ENCODE measurements around the gene CHST15. TPM values are rescaled to one million over a fixed set of nuclear protein-coding genes. Genes with fewer than 3 reads are reported as not detected.

Gene CHST15
- total RNA-seq, 1 experiment from 2014 or later: 2.8 TPM

DNA sequence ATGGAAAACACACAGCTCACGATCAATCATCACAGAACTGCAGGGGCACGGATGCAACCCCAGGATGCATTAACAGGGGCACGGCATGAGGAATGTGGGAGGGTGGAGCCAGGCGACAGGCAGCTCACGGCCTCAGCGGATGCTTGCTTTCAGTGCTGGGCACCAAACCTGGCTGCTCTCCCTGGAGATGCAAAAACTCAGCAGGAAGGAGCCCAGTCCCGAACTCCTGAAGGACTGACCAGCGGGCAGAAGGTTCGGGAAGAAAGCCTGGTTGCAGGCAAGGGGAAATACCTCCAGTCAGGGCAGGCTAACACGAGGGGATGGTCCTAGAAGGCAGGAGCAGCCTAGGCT, 66.8 kb downstream of the CHST15 start:
- Histone ChIP-seq H3K9me3 (replicated peaks) (no peaks in the 10 kb centered on the region), H3K4me1 (peaks cover 9% of the 10 kb centered on the region), H3K4me3 (no peak overlapping the region), H3K27ac (no peak overlapping the region), H3K27me3 (no peaks in the 10 kb centered on the region), H3K36me3 (no peaks in the 10 kb centered on the region)
- no peak for DNase-seq

DNA sequence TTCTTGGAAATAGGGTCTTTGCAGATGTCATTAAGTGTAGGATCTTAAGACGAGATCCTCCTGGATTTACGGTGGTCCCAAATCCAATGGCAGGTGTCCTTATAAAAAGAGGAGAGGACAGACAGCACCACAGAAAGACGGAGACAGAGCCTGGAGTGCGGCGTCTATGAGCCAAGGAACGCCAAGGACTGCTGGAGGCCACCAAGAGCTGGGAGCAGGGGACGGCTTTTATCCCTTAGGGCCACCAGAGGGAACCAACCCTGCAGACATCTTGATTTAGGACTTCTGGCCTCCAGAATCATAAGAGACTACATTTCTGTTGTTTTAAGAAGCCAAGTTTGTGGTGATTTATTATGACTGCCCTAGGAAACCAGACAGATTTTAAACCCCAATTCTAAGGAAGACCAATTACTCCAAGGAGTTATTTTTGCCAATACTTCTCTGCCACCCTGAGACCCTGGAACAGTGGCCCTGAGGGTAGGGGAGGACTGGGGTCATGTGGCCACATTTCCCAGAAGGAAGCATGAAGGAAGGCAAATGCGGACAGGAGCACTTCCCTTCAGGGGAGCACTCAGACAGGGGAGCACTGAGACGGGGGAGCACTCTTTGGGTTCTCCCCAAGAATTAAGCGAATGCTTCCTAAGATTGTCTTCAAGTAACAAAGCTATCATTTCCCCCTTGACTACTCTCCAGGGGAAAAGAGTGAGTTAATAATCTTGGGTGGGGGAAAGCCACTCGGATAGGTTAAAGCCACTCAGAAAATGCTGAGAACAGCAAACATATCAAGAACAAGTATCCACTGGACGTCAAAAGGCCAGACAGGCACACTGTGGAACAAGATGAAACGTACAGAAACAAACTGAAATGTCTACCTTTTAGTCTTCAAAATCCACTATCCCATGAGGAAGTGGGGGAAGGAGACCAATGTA, 67.5 kb downstream of the CHST15 start:
- no peak for DNase-seq
- Histone ChIP-seq H3K27me3 (no peaks in the 10 kb centered on the region), H3K9me3 (replicated peaks) (no peaks in the 10 kb centered on the region), H3K27ac (no peak overlapping the region), H3K36me3 (no peaks in the 10 kb centered on the region), H3K4me3 (no peak overlapping the region), H3K4me1 (peaks cover 10% of the 10 kb centered on the region)

DNA sequence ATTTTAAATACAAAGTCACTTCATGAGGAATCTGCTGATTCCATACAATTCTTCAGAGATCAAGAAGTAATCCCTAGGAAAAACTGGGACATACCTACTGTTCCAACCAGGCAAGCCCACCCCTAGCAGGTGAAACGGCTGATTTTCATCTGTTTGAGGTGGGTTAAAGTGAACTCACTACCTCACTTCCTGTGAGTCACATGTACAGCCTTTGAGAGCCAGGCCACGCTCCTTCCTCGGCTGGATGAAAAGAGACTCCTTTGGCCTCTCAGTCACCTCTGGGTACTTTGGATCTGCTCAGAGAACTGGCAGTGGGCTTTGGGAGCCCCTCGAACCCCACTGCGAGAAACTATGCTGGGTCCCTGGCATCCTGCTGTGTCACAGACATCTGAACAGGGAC, 68.2 kb downstream of the CHST15 start:
- H3K4me3 ChIP-seq: no peak overlapping the region
- DNase-seq: no peak
- no peak overlapping the region for H3K27ac ChIP-seq
- H3K4me1 ChIP-seq: peaks cover 17% of the 10 kb centered on the region
- no peaks in the 10 kb centered on the region for H3K36me3 ChIP-seq
- H3K27me3 ChIP-seq: no peaks in the 10 kb centered on the region
- no peaks in the 10 kb centered on the region for H3K9me3 ChIP-seq (replicated peaks)

DNA sequence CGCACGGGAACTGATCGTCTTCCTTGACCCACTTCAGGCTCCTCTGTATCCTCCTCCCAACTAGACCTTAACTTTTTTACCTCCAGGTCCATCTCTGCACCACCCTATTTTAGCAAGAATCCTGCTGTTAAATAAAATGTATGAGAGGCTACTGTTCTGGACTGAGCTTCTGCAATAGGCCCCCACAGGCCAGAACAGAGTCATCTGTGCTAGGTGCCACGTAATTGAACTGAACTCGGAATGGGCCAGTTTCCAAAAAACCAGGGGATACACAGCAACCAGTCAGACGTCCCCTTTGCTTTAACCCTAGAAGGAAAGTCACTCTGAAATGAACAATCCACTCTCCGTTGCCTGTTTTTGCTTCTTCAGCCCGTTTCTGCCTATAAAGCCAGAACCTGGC, 71.3 kb downstream of the CHST15 start:
- peak overlapping the region; percentile 39 for H3K4me3 ChIP-seq
- no peaks in the 10 kb centered on the region for H3K27me3 ChIP-seq
- H3K4me1 ChIP-seq: peaks cover 19% of the 10 kb centered on the region
- H3K36me3 ChIP-seq: no peaks in the 10 kb centered on the region
- H3K27ac ChIP-seq: peak overlapping the region; percentile 85
- no peaks in the 10 kb centered on the region for H3K9me3 ChIP-seq (replicated peaks)
- DNase-seq: peak; percentile 43 to 72

DNA sequence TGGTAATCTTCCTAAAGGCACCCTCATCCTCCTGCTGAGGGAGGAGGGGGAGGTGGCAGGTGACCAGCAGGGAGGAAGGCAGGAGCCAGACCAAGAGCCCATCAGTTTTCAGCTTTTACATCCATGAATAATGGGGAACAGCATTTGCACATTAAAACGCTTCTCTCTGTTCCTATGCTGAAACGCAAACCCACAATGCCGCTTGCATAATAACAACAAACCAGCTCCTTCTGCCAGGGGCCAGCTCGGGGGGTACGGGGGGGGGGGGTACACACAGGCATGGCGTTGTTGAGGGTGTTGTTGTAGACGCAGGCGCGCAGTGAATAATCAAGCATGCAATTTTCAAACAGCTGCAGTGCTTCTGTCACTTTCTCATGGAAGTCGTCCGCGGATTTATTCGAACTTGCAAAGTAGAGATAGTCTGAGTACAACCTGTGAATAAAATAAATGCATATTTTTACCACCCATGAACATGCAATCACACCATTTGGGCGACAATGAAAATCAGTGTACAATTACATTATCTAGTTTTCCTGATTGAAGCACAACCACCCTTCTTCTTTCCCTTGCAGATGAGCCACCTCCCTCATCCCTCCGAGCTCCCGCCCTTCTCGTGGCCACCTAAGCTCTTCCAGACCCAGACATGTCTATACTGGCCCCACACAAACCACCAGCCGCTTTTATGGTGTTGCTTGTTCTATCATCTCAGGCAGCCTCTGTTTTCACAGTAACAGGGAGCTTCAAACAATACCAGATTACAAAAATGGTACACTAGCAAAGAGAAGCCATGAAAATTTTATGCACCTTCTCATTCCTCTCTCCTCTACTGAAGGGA, 72.2 kb downstream of the CHST15 start:
- peak; percentile 81 to 91 for DNase-seq
- Histone ChIP-seq H3K27ac (peak overlapping the region; percentile 85), H3K27me3 (no peaks in the 10 kb centered on the region), H3K4me3 (peak overlapping the region; percentile 39), H3K9me3 (replicated peaks) (no peaks in the 10 kb centered on the region), H3K36me3 (no peaks in the 10 kb centered on the region), H3K4me1 (peaks cover 19% of the 10 kb centered on the region)

DNA sequence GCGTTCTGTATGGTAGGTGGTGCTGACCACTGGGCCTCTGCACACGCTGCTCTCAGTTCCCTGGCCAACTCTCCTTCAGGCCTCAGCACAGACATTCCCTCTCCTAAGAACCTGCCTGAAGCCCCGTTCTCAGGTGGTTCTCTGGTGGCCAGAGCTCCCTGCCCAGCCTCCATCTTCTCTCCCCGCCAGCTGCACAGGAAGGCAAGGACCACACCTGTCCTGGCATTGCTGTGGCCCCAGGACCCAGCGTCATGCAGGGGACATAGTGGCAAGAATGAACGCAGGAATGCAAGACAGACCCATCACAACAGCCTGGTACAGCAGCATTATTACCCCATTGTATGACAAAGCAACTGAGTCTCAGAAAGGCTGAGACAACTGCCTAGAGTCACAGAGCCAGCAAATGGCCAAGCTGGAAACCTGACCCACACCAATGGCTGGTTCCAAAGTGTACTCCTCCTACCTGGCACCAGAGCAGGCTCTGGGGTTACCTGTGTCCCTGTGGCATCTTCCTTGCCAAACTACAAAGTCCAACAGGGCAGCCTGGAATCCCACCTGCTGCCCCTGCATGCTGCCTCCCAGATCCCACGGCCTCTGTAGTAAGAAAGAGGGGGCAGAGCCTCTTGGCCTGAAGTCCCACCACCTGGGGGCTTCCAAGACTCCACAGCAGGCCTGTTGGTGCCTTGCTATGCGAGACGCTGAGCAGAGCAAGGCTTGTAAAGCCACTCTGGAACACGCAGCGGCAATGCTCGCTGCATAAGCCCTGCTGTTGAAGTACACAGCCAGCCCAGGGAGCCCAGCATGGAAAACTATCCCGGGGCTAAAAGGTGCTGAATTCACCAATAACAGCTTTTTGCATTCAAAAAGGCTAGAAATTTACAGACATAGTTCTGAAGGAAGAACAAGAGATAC, 73.3 kb downstream of the CHST15 start:
- Histone ChIP-seq H3K27me3 (no peaks in the 10 kb centered on the region), H3K4me1 (peaks cover 19% of the 10 kb centered on the region)
- DNase-seq: peak; percentile 21 to 53

DNA sequence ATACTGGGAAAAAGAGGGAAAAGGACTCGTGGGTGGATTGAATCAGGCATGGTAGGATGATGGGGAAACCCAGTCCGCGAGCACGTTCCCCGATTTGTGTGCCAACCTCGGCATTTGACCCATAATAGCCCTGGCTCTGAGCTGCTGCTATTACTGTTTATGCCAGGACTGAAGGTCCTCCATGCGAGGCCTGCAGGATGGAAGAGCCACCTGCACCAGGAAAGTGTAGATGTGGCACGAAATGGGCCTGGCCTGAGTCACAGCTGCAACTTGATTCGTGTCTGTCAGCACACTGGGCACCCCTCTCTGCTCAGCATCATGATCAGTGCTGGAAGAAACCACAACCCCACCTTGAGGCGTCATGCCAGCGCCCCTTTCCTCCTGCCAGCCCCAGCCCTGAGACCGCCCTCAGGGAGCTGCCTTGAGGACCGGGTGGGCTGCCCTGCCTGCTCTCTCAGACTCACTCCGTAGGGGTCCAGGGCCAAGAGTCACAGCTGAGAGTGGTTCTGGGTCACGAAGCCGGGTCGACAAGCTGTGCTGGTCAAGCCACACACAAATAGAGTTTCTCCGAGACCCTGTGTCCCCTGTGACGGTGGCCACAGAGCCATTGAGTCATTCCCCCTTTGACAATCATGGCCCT, 74.4 kb downstream of the CHST15 start:
- Histone ChIP-seq H3K4me3 (no peak overlapping the region), H3K4me1 (peaks cover 19% of the 10 kb centered on the region), H3K27me3 (no peaks in the 10 kb centered on the region), H3K36me3 (no peaks in the 10 kb centered on the region), H3K27ac (no peak overlapping the region), H3K9me3 (replicated peaks) (no peaks in the 10 kb centered on the region)
- no peak for DNase-seq

More for the DNA sequence above, 73.3 kb downstream of the CHST15 start:
- H3K4me3 ChIP-seq: peak overlapping the region; percentile 39
- H3K36me3 ChIP-seq: no peaks in the 10 kb centered on the region
- no peaks in the 10 kb centered on the region for H3K9me3 ChIP-seq (replicated peaks)
- peak overlapping the region; percentile 85 for H3K27ac ChIP-seq

DNA sequence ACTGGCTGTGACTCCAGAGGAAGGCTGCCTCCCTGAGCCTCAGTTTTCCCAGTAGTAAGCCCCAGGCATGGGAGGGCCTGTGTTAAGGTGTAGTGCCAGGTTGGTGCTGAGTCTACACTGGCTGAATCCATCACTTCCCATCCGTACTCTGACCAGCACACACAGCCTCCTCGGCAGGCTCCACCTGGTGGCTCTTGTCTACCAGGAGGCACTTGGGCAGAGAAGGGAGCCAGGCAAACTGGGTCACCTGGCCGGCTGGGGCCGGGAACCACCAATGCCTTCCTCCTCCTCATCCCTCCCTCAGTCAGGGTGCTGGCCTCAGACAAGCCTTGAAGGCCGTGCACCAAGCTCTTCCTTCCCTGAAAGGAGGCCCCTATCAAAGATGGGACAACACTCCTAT, 75.7 kb downstream of the CHST15 start:
- Histone ChIP-seq H3K9me3 (replicated peaks) (no peaks in the 10 kb centered on the region), H3K4me1 (peaks cover 19% of the 10 kb centered on the region), H3K27ac (no peak overlapping the region), H3K36me3 (no peaks in the 10 kb centered on the region), H3K27me3 (no peaks in the 10 kb centered on the region), H3K4me3 (no peak overlapping the region)
- DNase-seq: no peak

DNA sequence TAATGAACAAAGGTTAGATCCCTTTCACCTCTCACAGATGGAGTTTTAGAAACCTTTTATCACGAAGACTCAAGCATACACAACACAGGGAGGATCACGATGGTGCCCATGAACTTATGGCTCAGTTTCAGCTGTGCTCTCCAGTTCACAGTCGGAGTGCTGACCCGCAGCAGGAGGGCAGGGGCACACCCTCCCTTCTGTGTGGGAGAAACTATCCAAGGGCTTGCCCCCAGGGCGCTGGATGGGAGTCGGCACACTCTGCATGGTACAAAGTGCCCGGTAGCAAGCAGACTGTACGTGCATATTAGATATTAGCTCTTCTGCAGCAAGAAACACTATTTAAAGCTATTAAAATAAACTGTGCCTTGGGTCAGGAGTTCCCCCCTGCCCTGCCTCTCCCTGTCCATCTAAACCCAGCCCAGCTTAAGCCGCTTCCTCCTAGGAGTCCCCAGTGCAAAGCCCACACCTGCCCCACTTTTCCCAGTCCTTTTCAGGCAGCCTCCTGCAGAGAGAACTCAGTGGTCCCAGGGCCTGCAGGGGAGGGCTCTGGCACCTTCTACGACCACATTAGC, 76.5 kb downstream of the CHST15 start:
- Histone ChIP-seq H3K27me3 (no peaks in the 10 kb centered on the region), H3K4me3 (no peak overlapping the region), H3K4me1 (peaks cover 13% of the 10 kb centered on the region), H3K9me3 (replicated peaks) (no peaks in the 10 kb centered on the region), H3K36me3 (no peaks in the 10 kb centered on the region), H3K27ac (no peak overlapping the region)
- DNase-seq: no peak

DNA sequence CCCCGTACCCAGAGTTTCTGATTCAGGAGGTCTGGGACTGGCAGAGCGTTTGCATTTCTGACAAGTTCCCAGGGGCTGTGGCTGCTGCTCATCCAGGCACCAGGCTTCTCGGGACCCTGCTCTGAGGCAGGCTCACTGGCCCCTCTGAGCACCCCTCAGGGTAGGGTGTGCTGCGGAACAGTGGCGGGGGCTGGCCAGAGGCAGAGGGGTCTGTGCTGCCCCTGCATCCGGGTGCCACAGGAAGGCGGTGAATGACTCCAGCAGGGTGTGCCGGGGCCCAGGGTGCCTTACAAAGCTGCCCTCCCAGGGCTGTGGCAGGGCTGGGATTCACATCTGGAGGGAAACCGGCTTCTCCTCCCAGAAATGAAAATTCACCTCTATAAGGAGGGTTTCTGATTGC, 77.4 kb downstream of the CHST15 start:
- Histone ChIP-seq H3K27ac (no peak overlapping the region), H3K4me1 (peaks cover 9% of the 10 kb centered on the region), H3K36me3 (no peaks in the 10 kb centered on the region), H3K4me3 (no peak overlapping the region), H3K9me3 (replicated peaks) (no peaks in the 10 kb centered on the region), H3K27me3 (no peaks in the 10 kb centered on the region)
- DNase-seq: no peak

DNA sequence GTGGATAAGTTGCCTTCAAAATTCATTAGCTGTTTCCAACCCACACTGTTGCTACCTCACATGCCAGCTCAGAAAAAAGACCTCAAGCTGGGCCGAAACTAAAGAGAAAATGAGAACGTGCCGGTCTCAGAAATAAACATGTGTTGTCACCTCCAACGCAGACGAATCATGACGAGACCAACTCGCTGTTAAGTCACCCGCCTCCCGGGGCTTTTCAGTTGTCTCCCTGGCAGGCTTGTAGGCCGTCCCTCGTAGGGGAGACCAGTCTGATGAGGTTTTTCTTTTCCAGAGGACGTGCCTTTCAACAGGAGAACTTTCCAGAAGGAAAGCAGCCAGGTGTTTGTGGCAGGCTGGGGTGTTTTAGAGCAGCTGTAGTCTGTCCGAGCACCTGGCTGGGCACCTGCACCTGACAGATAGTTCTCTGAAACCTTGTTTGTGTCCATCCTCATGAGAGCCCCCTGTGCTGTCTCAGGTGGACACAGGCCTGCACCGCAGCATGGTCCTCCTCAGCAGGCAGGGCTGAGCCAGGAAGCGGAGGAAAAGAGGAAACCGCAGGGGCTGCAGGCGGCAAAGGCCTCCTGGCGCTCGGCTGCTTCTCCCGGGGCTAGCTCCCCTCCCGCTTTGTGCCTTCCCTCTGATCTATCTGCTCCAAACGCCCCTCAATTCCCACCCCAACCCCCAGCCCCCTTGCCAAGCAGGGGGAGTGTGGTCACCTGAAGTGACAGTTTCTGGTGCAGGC, 78.8 kb downstream of the CHST15 start:
- H3K4me1 ChIP-seq: no peaks in the 10 kb centered on the region
- no peak overlapping the region for H3K27ac ChIP-seq
- no peaks in the 10 kb centered on the region for H3K36me3 ChIP-seq
- no peak overlapping the region for H3K4me3 ChIP-seq
- no peaks in the 10 kb centered on the region for H3K9me3 ChIP-seq (replicated peaks)
- no peak for DNase-seq
- no peaks in the 10 kb centered on the region for H3K27me3 ChIP-seq

DNA sequence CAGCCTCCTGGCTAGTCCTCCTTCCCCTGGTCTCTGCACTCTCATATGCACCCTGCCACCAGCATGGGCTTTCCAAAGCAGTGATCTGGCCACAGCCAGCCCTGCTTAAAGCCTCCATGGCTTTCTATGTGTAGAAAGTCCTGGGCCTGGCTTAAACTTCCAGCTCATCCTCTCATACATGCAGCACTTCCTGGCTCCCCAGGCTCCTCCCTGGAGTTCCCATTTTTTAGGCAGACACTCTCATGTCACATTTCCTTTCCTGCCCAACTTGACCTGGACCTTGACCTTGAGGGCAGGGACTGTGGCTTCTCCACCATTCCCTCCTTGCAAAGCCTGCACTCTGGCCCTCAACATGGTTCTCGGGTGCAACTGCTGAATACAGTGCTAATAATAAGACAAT, 79.5 kb downstream of the CHST15 start:
- DNase-seq: no peak
- Histone ChIP-seq H3K4me1 (no peaks in the 10 kb centered on the region), H3K36me3 (no peaks in the 10 kb centered on the region), H3K4me3 (no peak overlapping the region), H3K9me3 (replicated peaks) (no peaks in the 10 kb centered on the region), H3K27ac (no peak overlapping the region), H3K27me3 (no peaks in the 10 kb centered on the region)

DNA sequence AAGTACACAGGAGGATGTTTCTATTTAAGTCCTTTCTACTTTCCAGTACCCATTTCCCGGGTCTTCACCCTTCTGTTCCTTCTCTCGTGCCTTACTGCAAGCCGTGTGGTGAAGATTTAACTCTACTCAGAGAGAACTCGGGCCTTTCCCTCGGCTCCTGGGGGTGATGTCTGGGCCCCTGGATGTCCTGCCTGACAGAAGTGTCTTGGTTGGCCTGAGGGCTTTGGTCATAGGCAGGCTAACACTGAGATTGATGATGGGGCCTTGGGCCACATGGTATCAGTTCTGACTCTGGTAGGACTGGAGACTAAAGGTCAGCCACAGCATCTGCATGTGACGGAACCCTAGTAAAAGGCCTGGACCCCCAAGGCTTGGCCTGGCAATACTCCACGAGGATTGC, 80.4 kb downstream of the CHST15 start:
- H3K4me3 ChIP-seq: no peak overlapping the region
- H3K36me3 ChIP-seq: no peaks in the 10 kb centered on the region
- H3K27ac ChIP-seq: no peak overlapping the region
- H3K27me3 ChIP-seq: no peaks in the 10 kb centered on the region
- no peaks in the 10 kb centered on the region for H3K4me1 ChIP-seq
- H3K9me3 ChIP-seq (replicated peaks): no peaks in the 10 kb centered on the region
- DNase-seq: no peak
